Subcutaneous adipose tissue (tissue), 4 donors: Measurements from ENCODE around the gene LSM14B. TPM values are rescaled to one million over a fixed set of nuclear protein-coding genes. Genes with fewer than 3 reads are reported as not detected.

Experiments used
- total RNA-seq, 4 donors: library from RNA; depleted of rRNA; stranded (reverse); fragments of >200 nt; gene quantifications; one replicate each; pipeline ENCODE4 v1.1.0, GENCODE V29; 2016
- TF ChIP-seq, protein P1 (sequence below): fragments of 450-650 bp; IDR thresholded peaks from one replicate; pipeline ENCODE4 v1.5.1; 2016; ENCODE audit warnings: low read depth, mild to moderate bottlenecking, control low read depth, antibody characterized with exemption, moderate library complexity

Gene LSM14B
- total RNA-seq, 4 donors from 2014 or later: 18.3 to 33.0 (median 20.1) TPM

DNA sequence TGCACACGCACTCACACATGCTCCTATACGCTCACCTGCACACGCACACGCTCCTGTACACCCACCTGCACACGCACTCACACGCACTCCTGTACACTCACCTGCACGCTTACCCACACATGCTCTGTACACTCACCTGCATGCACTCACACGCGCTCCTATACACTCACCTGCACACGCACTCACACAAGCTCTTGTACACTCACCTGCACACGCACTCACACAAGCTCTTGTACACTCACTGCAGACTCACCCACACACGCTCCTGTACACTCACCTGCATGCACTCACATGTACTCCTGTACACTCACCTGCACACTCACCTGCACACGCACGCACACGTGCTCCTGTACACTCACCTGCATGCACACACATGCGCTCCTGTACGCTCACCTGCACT lies 34.6 kb upstream of the LSM14B start:
- TF ChIP-seq, protein P1, sequence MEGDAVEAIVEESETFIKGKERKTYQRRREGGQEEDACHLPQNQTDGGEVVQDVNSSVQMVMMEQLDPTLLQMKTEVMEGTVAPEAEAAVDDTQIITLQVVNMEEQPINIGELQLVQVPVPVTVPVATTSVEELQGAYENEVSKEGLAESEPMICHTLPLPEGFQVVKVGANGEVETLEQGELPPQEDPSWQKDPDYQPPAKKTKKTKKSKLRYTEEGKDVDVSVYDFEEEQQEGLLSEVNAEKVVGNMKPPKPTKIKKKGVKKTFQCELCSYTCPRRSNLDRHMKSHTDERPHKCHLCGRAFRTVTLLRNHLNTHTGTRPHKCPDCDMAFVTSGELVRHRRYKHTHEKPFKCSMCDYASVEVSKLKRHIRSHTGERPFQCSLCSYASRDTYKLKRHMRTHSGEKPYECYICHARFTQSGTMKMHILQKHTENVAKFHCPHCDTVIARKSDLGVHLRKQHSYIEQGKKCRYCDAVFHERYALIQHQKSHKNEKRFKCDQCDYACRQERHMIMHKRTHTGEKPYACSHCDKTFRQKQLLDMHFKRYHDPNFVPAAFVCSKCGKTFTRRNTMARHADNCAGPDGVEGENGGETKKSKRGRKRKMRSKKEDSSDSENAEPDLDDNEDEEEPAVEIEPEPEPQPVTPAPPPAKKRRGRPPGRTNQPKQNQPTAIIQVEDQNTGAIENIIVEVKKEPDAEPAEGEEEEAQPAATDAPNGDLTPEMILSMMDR: no peak

DNA sequence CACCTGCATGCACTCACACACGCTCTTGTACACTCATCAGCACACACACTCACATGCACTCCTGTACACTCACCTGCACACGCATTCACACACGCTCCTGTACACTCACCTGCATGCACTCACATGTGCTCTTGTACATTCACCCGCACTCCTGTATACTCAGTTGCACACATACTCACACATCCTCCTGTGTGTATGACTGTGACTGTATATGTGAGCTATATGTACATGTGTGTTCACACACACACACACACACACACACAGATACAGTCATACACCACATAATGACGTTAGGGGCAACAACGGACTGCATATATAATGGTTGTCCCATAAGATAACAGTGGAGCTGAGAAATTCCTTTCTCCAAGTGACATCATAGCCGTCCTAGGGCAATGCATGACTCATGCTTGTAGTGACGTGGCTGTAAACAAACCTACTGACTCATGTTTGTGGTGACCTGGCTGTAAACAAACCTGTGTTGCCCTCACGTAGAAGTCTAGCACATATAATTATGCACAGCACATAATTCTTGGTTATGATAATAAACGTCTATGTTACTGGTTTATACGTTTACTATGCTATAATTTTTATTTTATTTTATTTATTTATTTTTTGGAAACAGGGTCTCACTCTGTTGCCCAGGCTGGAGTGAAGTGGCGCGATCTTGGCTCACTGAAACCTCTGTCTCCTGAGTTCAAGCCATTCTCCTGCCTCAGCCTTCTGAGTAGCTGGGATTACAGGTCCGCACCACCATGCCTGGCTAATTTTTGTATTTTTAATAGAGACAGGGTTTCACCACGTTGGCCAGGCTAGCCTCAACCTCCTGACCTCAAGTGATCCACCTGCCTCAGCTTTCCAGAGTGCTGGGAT lies 33.8 kb upstream of the LSM14B start:
- TF ChIP-seq, protein P1: no peak

DNA sequence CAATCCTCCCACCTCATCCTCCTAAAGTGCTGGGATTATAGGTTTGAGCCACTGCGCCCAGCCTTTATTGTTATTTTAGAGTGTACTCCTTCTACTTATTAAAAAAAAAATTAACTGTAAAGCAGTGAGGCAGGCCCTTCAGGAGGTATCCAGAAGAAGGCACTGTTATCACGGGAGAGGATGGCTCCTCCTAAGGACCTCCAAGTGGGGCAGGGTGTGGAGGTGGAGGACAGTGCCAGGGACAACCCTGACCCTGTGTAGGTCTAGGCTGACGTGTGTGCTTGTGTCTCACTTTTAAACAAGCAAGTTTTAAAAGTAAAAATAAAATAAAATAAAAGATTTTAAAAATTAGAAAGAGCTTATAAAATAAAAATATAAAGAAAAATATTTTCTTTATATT lies 32.9 kb upstream of the LSM14B start:
- TF ChIP-seq, protein P1: no peak

DNA sequence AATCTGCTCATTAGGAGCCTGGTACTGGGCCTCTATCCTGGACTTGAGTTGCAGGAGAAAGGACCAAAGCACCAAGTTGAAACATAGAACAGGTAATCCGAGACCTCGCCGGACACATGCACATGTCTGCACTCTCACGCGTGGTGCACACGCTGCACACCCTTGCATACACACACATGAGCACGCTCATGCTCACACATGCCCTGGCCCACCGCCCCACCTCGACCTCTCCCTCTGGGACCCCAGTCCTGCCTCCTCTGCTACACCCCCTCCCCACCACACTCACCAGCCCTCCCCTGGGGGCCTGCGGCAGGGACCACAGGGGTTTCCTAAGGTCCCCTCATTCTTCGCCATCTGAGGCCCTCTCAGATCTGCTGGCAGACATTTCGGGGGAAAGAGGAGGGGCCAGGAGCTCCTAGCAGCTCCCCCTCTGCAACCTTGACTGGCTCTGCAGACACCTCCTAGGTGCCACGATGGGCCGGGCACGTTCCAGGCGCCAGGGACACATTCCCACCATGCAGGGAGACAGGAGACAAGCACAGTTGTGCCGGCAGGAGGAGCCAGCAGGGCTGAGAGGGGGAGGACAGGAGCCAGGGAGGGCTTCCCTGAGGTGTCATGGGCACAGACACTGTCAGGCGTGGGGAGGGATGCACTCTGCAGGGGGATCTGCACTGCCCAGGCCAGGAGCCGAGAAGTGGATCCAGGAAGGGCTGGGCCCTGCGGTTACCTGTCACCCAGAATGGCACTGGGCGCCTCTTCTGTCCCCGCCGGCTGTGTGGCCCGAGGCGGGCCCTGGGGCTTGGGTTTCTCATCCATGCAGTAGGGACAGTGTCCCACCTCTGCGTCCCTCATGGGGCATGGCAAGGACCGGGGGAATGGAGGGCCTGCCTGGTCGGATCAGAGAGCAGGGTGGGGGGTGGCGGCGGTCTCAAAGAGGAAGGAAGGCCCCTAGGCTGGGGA lies 25.6 kb upstream of the LSM14B start:
- TF ChIP-seq, protein P1: no peak

DNA sequence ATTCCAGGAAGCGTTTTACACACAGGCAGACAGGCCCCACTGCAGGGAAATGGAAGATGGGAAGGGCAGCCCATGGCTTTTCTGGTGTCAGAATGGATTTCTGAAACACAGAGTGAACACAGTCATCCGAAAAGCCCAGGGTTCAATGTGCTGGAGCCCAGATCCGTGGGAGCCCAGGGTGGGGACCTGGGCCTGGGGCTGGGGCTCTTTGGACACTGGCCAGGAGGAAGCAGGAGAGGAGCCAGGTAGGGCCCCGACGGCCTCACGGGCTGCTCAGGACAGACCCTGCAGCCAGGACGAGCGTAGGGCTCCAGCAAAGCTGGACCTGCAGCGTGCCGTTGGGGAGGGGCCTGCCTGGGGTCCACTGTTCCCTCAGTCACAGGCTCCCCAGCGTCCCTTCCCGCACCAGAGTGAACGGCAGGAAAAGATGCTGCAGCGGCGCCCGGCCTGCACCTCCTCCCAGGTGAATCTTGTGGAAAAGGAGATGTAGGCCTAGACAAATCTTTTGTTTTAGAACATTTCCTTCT lies 24.3 kb upstream of the LSM14B start:
- TF ChIP-seq, protein P1: no peak

DNA sequence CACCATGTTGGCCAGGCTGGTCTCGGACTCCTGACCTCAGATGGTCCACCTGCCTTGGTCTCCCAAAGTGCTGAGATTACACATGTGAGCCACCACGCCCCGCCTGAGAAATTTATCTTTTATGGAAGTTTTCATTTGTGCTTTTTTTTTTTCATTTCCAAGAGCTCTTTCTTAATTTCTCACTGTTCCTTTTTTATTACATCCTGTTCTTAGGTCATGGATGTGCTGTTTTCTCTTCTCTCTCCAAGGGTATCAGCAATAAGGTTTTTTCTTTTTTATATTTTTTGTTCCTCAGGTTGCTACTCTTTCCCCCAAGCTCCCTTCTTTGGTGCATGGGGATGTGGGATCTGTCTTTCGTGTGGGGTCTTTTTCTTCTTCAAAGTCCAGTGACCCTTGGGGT lies 21.2 kb upstream of the LSM14B start:
- TF ChIP-seq, protein P1: no peak
